GM19099 (cell line): ENCODE measurements around the gene ATP5PB.

Source experiments
- POLR2A ChIP-seq: IDR thresholded peaks from 3 replicates; pipeline ENCODE4 v1.6.1; 2011; ENCODE audit warnings: low read depth; ENCODE audit not compliant: insufficient read length; ENCODE audit errors: extremely low read depth

ATP5PB gene

GRCh38 chr1:111441573-111442192, 7.6 kb upstream of the ATP5PB start:
- no peak for TF ChIP-seq POLR2A

GRCh38 chr1:111442457-111442856, 6.8 kb upstream of the ATP5PB start:
- TF ChIP-seq POLR2A: no peak

GRCh38 chr1:111444031-111444430, 5.2 kb upstream of the ATP5PB start:
- no peak for TF ChIP-seq POLR2A

GRCh38 chr1:111446546-111446945, 2.7 kb upstream of the ATP5PB start:
- TF ChIP-seq POLR2A: no peak

GRCh38 chr1:111446967-111447892, 2.0 kb upstream of the ATP5PB start:
- no peak for TF ChIP-seq POLR2A

- TF ChIP-seq POLR2A: no peak
Measured at GRCh38 chr1:111448482-111448917, 764 bp upstream of the ATP5PB start.

- no peak for TF ChIP-seq POLR2A
Measured at GRCh38 chr1:111449703-111450017, 396 bp downstream of the ATP5PB start.

- TF ChIP-seq POLR2A: no peak
Measured at GRCh38 chr1:111450185-111450584, 921 bp downstream of the ATP5PB start.

GRCh38 chr1:111452581-111452980, 3.3 kb downstream of the ATP5PB start:
- TF ChIP-seq POLR2A: no peak

- no peak for TF ChIP-seq POLR2A
Measured at GRCh38 chr1:111453706-111454105, 4.4 kb downstream of the ATP5PB start.

GRCh38 chr1:111454859-111455641, 5.8 kb downstream of the ATP5PB start:
- TF ChIP-seq POLR2A: no peak

GRCh38 chr1:111455642-111456031, 6.4 kb downstream of the ATP5PB start:
- TF ChIP-seq POLR2A: no peak

- no peak for TF ChIP-seq POLR2A
Measured at GRCh38 chr1:111461765-111462164, 12.5 kb downstream of the ATP5PB start.

- TF ChIP-seq POLR2A: no peak
Measured at GRCh38 chr1:111462370-111463028, 13.2 kb downstream of the ATP5PB start.
